ENCODE measurements around the gene CTH. TPM values are rescaled to one million over a fixed set of nuclear protein-coding genes. Genes with fewer than 3 reads are reported as not detected.
"Not testable (repeated sequence)": the region's sequence is repeated elsewhere in the genome, so short reads cannot be mapped to it uniquely, and the experiment has no call there.

The CTH gene
- total and polyA plus RNA-seq, 2 experiments from 2014 or later = 31.0 to 34.3 TPM

- H3K79me2 ChIP-seq (replicated peaks; ENCODE audit: insufficient read depth); DNase-seq (ENCODE audit: low spot score); H3K27me3 Mint-ChIP-seq (ENCODE audit: insufficient read depth, low read depth, poor library complexity); H3K4me2 ChIP-seq; H3K4me3 ChIP-seq; H3K36me3 ChIP-seq (ENCODE audit: insufficient read depth); H3F3A ChIP-seq (replicated peaks; ENCODE audit: low read depth); H3K4me3 Mint-ChIP-seq; H3K27me3 ChIP-seq (ENCODE audit: insufficient read depth); H3K36me3 Mint-ChIP-seq (ENCODE audit: low read depth); H4K20me1 ChIP-seq (replicated peaks; ENCODE audit: insufficient read depth); ATAC-seq; H3K27ac ChIP-seq (ENCODE audit: low read depth); H3K9me3 Mint-ChIP-seq: not testable (repeated sequence)
- Mint-ChIP-seq H3K27ac (peak overlapping the region; percentile 39), H3K4me1 (peaks cover 17% of the 10 kb centered on the region)
- H2AFZ ChIP-seq = peak overlapping the region; percentile 66
- H3K9me2 ChIP-seq (ENCODE audit: insufficient read depth) = peaks cover 17% of the 10 kb centered on the region; the same call in 1 of the 2 replicates
- H3K4me1 ChIP-seq (ENCODE audit: insufficient read depth) = peaks cover 13% of the 10 kb centered on the region
These were observed 50.0 kb downstream of the CTH start for GRCh38 chr1:70460740-70461713.

GRCh38 chr1:70462611-70463010 is 51.5 kb downstream of the CTH start:
- Histone ChIP-seq H4K20me1 (replicated peaks; ENCODE audit: insufficient read depth) (no peaks in the 10 kb centered on the region), H3K4me1 (ENCODE audit: insufficient read depth) (peaks cover 13% of the 10 kb centered on the region), H3K79me2 (replicated peaks; ENCODE audit: insufficient read depth) (no peaks in the 10 kb centered on the region), H3K9me2 (ENCODE audit: insufficient read depth) (peaks cover 17% of the 10 kb centered on the region; the same call in 1 of the 2 replicates), H3K4me2 (no peak overlapping the region), H3F3A (replicated peaks; ENCODE audit: low read depth) (no peaks in the 10 kb centered on the region), H3K27ac (ENCODE audit: low read depth) (no peak overlapping the region), H3K27me3 (ENCODE audit: insufficient read depth) (no peaks in the 10 kb centered on the region), H3K4me3 (no peak overlapping the region), H3K36me3 (ENCODE audit: insufficient read depth) (no peaks in the 10 kb centered on the region), H2AFZ (peak overlapping the region; percentile 47; the same call in 1 of the 2 replicates)
- ATAC-seq (no peak), DNase-seq (ENCODE audit: low spot score) (peak; percentile 3)
- Mint-ChIP-seq H3K27ac (no peak overlapping the region), H3K36me3 (ENCODE audit: low read depth) (peaks cover 3% of the 10 kb centered on the region; the same call in 1 of the 3 replicates), H3K4me3 (no peak overlapping the region), H3K4me1 (peaks cover 17% of the 10 kb centered on the region), H3K27me3 (ENCODE audit: insufficient read depth, low read depth, poor library complexity) (peaks cover 1% of the 10 kb centered on the region), H3K9me3 (peaks cover 3% of the 10 kb centered on the region; the same call in 2 of the 3 replicates)
- no peak for TF ChIP-seq EZH2phosphoT487 (IDR thresholded peaks at IDR 0.05; ENCODE audit: unreplicated experiment)
- no peak for TF ChIP-seq POLR2AphosphoS5 (IDR thresholded peaks at IDR 0.05; ENCODE audit: low read depth)
- TF ChIP-seq, protein P1, sequence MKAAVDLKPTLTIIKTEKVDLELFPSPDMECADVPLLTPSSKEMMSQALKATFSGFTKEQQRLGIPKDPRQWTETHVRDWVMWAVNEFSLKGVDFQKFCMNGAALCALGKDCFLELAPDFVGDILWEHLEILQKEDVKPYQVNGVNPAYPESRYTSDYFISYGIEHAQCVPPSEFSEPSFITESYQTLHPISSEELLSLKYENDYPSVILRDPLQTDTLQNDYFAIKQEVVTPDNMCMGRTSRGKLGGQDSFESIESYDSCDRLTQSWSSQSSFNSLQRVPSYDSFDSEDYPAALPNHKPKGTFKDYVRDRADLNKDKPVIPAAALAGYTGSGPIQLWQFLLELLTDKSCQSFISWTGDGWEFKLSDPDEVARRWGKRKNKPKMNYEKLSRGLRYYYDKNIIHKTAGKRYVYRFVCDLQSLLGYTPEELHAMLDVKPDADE (IDR thresholded peaks at IDR 0.05) = no peak
- no peak for TF ChIP-seq NANOG (IDR thresholded peaks at IDR 0.05; ENCODE audit: borderline replicate concordance)
- no peak for TF ChIP-seq STAT1 (IDR thresholded peaks at IDR 0.05; ENCODE audit: unreplicated experiment)
- no peak for TF ChIP-seq ZNF114 (CRISPR knock-in tag; IDR thresholded peaks at IDR 0.05)

GRCh38 chr1:70465911-70466310 is 54.8 kb downstream of the CTH start:
- Histone ChIP-seq H3K4me3 (no peak overlapping the region), H3F3A (replicated peaks; ENCODE audit: low read depth) (no peaks in the 10 kb centered on the region), H3K9me2 (ENCODE audit: insufficient read depth) (peaks cover 17% of the 10 kb centered on the region; the same call in 1 of the 2 replicates), H3K4me2 (no peak overlapping the region), H2AFZ (no peak overlapping the region), H3K36me3 (ENCODE audit: insufficient read depth) (no peaks in the 10 kb centered on the region), H3K27me3 (ENCODE audit: insufficient read depth) (no peaks in the 10 kb centered on the region), H3K4me1 (ENCODE audit: insufficient read depth) (peaks cover 8% of the 10 kb centered on the region), H3K79me2 (replicated peaks; ENCODE audit: insufficient read depth) (no peaks in the 10 kb centered on the region), H3K27ac (ENCODE audit: low read depth) (no peak overlapping the region), H4K20me1 (replicated peaks; ENCODE audit: insufficient read depth) (no peaks in the 10 kb centered on the region)
- Mint-ChIP-seq H3K36me3 (ENCODE audit: low read depth) (peaks cover 3% of the 10 kb centered on the region; the same call in 1 of the 3 replicates), H3K27me3 (ENCODE audit: insufficient read depth, low read depth, poor library complexity) (no peaks in the 10 kb centered on the region), H3K4me1 (peaks cover 7% of the 10 kb centered on the region), H3K27ac (no peak overlapping the region), H3K4me3 (no peak overlapping the region), H3K9me3 (peaks cover 3% of the 10 kb centered on the region; the same call in 2 of the 3 replicates)
- DNase-seq (ENCODE audit: low spot score) (no peak), ATAC-seq (no peak)
- TF ChIP-seq POLR2AphosphoS5 (IDR thresholded peaks at IDR 0.05; ENCODE audit: low read depth) = no peak
- TF ChIP-seq NANOG (IDR thresholded peaks at IDR 0.05; ENCODE audit: borderline replicate concordance) = no peak
- no peak for TF ChIP-seq STAT1 (IDR thresholded peaks at IDR 0.05; ENCODE audit: unreplicated experiment)
- TF ChIP-seq, protein P1 (IDR thresholded peaks at IDR 0.05) = no peak
- TF ChIP-seq EZH2 (IDR thresholded peaks at IDR 0.05; ENCODE audit: low read depth, unreplicated experiment) = no peak
- no peak for TF ChIP-seq CREB1 (CRISPR knock-in tag; IDR thresholded peaks at IDR 0.05; ENCODE audit: low read depth)
- TF ChIP-seq, protein P2, sequence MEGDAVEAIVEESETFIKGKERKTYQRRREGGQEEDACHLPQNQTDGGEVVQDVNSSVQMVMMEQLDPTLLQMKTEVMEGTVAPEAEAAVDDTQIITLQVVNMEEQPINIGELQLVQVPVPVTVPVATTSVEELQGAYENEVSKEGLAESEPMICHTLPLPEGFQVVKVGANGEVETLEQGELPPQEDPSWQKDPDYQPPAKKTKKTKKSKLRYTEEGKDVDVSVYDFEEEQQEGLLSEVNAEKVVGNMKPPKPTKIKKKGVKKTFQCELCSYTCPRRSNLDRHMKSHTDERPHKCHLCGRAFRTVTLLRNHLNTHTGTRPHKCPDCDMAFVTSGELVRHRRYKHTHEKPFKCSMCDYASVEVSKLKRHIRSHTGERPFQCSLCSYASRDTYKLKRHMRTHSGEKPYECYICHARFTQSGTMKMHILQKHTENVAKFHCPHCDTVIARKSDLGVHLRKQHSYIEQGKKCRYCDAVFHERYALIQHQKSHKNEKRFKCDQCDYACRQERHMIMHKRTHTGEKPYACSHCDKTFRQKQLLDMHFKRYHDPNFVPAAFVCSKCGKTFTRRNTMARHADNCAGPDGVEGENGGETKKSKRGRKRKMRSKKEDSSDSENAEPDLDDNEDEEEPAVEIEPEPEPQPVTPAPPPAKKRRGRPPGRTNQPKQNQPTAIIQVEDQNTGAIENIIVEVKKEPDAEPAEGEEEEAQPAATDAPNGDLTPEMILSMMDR (conservative IDR thresholded peaks at IDR 0.05; ENCODE audit: low read depth in 2 of 2) = no peak
- no peak for TF ChIP-seq ZNF331 (CRISPR knock-in tag; IDR thresholded peaks at IDR 0.05; ENCODE audit: low read depth)
- TF ChIP-seq EZH2phosphoT487 (IDR thresholded peaks at IDR 0.05; ENCODE audit: unreplicated experiment) = no peak
- no peak for TF ChIP-seq ZNF114 (CRISPR knock-in tag; IDR thresholded peaks at IDR 0.05)

All from GM23338 (cell line).